NOMO-1 treated with DMSO at 0.1 percent for 48 hours (cell line): Measurements from ENCODE around the gene TBKBP1.

Source experiments
- DNase-seq: peaks from one replicate; lab custom pipeline; 2025; ENCODE audit not compliant: unreplicated experiment; lab: John Stamatoyannopoulos, UW

The TBKBP1 gene

GRCh38 chr17:47760409-47761140 lies 66.6 kb downstream of the TBKBP1 start:
- no peak for DNase-seq
